Smooth muscle cell (in vitro differentiated cells): ENCODE measurements around the gene RTEL1. TPM values are rescaled to one million over a fixed set of nuclear protein-coding genes. Genes with fewer than 3 reads are reported as not detected.

Source experiments
- DNase-seq: peaks from one replicate; lab custom pipeline; 2025; ENCODE audit not compliant: unreplicated experiment; lab: John Stamatoyannopoulos, UW
- H2AFZ ChIP-seq: fragments of 200-600 bp; sonication (generic); 2 replicates; pipeline ENCODE4 v1.6.0; 2016; ENCODE audit warnings: antibody characterized with exemption, low read depth, mild to moderate bottlenecking
- H3F3A ChIP-seq: fragments of 200-600 bp; sonication (generic); 2 replicates; pipeline ENCODE4 v1.6.0; 2017; ENCODE audit warnings: antibody characterized with exemption, low read depth
- H3K27ac ChIP-seq: fragments of 200-600 bp; sonication (generic); 2 replicates; pipeline ENCODE4 v1.5.1; 2016; ENCODE audit warnings: low read depth, mild to moderate bottlenecking
- H3K27me3 ChIP-seq: fragments of 200-600 bp; sonication (generic); 2 replicates; pipeline ENCODE4 v1.6.1; 2016; ENCODE audit warnings: low read depth, mild to moderate bottlenecking
- H3K36me3 ChIP-seq: fragments of 200-600 bp; sonication (generic); 2 replicates; pipeline ENCODE4 v1.5.1; 2016; ENCODE audit warnings: low read depth
- H3K4me1 ChIP-seq: fragments of 200-600 bp; sonication (generic); 2 replicates; pipeline ENCODE4 v1.5.1; 2016; ENCODE audit warnings: low read depth
- H3K4me2 ChIP-seq: fragments of 200-600 bp; sonication (generic); 2 replicates; pipeline ENCODE4 v1.6.0; 2016; ENCODE audit warnings: mild to moderate bottlenecking
- H3K4me3 ChIP-seq: fragments of 200-600 bp; sonication (generic); 2 replicates; pipeline ENCODE4 v1.5.1; 2016; ENCODE audit warnings: mild to moderate bottlenecking
- H3K79me2 ChIP-seq: fragments of 200-600 bp; sonication (generic); 2 replicates; pipeline ENCODE4 v1.6.0; 2016; ENCODE audit warnings: low read depth, mild to moderate bottlenecking
- H3K9ac ChIP-seq: fragments of 200-600 bp; sonication (generic); 2 replicates; pipeline ENCODE4 v1.6.0; 2016; ENCODE audit warnings: low read depth
- H3K9me3 ChIP-seq: fragments of 200-600 bp; sonication (generic); replicated peaks from 2 replicates; pipeline ENCODE4 v1.5.1; 2016; ENCODE audit warnings: low read depth
- H4K20me1 ChIP-seq: fragments of 200-600 bp; sonication (generic); 2 replicates; pipeline ENCODE4 v1.6.0; 2016; ENCODE audit warnings: low read depth
- WGBS: methylation state at CpG from one replicate; pipeline ENCODE4 v1.1.7; 2016; ENCODE audit warnings: low lambda C conversion rate; 5-methylcytosine and 5-hydroxymethylcytosine counted together
- polyA plus RNA-seq: library from polyadenylated mRNA; unstranded; fragments of >200 nt; fragmentation: Nextera tagmentation; extraction: Ambion mirVana; gene quantifications from 2 replicates; pipeline ENCODE4 v1.2.1, GENCODE V29; 2016
- total RNA-seq: library from RNA; depleted of rRNA; stranded (reverse); fragments of >200 nt; gene quantifications from 2 replicates; pipeline ENCODE4 v1.2.3, GENCODE V29; 2014
- TF ChIP-seq, protein P1 (sequence below): fragments of 200-600 bp; sonication (generic); IDR thresholded peaks from 2 replicates; pipeline ENCODE4 v1.5.1; 2017; ENCODE audit warnings: borderline replicate concordance, mild to moderate bottlenecking, antibody characterized with exemption; ENCODE audit not compliant: insufficient read depth, poor library complexity, severe bottlenecking

The RTEL1 gene
- total and polyA plus RNA-seq, 2 experiments from 2014 or later = 10.4 to 14.2 TPM

DNA sequence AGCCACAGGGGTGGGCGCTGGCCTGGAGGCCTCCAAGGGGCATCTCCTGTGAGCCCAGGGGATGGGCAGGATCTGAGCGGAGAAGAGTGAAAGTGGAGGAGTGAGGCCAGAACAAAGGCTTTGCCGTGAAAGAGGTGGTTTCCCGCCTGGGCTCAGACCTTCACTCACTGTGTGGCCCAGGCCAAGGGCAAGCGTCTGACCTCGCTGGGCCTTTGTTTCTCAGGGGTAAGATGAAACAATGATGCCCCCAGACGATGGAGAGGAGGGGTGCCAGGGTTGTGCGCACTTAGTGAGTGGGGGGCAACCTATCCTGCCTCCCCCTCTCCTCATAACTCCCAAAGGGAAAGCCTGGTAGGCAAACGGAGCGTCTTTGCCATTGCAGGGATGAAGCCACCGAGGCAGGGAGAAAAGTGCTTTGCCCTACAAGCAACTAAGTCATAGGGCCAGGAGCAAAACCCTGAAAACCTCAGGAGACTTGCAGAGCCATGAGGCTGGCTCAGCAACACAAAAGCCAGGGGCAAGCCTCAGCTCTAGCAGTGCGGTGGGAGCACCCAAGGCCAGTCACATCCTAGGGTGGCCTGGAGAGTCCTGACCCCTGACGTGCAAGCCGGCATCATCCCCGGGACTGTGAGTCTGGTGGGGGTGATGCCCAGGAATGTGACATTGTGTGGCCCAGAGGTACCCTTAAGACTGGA lies 4.0 kb upstream of the RTEL1 start:
- H3K36me3 ChIP-seq = no peaks in the 10 kb centered on the region
- no peak overlapping the region for H2AFZ ChIP-seq
- H3K4me1 ChIP-seq = peaks cover 4% of the 10 kb centered on the region
- no peaks in the 10 kb centered on the region for H3K9me3 ChIP-seq
- H3K79me2 ChIP-seq = no peaks in the 10 kb centered on the region
- H3K9ac ChIP-seq = no peak overlapping the region
- H3K4me3 ChIP-seq = peak overlapping the region; percentile 58
- no peaks in the 10 kb centered on the region for H3F3A ChIP-seq
- peaks cover 13% of the 10 kb centered on the region for H4K20me1 ChIP-seq
- no peak for DNase-seq
- TF ChIP-seq, protein P1, sequence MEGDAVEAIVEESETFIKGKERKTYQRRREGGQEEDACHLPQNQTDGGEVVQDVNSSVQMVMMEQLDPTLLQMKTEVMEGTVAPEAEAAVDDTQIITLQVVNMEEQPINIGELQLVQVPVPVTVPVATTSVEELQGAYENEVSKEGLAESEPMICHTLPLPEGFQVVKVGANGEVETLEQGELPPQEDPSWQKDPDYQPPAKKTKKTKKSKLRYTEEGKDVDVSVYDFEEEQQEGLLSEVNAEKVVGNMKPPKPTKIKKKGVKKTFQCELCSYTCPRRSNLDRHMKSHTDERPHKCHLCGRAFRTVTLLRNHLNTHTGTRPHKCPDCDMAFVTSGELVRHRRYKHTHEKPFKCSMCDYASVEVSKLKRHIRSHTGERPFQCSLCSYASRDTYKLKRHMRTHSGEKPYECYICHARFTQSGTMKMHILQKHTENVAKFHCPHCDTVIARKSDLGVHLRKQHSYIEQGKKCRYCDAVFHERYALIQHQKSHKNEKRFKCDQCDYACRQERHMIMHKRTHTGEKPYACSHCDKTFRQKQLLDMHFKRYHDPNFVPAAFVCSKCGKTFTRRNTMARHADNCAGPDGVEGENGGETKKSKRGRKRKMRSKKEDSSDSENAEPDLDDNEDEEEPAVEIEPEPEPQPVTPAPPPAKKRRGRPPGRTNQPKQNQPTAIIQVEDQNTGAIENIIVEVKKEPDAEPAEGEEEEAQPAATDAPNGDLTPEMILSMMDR = no peak
- WGBS = 56% methylated on average over 15 of the region's 15 CpGs
- H3K4me2 ChIP-seq = peak overlapping the region; percentile 85
- H3K27me3 ChIP-seq = no peaks in the 10 kb centered on the region
- H3K27ac ChIP-seq = no peak overlapping the region

DNA sequence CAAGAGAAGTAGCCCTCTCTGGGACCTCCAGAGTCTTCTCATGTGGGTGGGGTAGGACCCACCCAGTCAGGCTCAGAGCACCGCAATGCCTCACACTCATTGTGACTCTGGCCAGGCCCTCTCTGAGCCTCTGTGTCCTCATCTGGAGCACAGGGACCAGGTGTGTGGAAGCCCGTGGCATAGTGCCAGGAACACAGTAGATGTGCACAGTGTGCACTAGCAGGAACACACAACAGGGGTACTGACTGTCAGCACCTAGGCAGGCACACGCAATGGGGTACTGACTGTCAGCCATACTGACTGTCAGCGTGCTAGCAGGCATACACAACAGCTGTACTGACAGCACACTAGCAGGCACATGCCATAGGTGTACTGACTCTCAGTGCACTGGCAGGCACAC lies 2.9 kb upstream of the RTEL1 start:
- H3K4me2 ChIP-seq = no peak overlapping the region
- no peak overlapping the region for H3K9ac ChIP-seq
- WGBS = 71% methylated on average over 4 of the region's 4 CpGs
- no peaks in the 10 kb centered on the region for H3K36me3 ChIP-seq
- no peaks in the 10 kb centered on the region for H3F3A ChIP-seq
- no peak overlapping the region for H3K27ac ChIP-seq
- no peaks in the 10 kb centered on the region for H3K27me3 ChIP-seq
- H3K4me3 ChIP-seq = no peak overlapping the region
- H2AFZ ChIP-seq = no peak overlapping the region
- peaks cover 13% of the 10 kb centered on the region for H4K20me1 ChIP-seq
- H3K9me3 ChIP-seq = no peaks in the 10 kb centered on the region
- TF ChIP-seq, protein P1 = no peak
- H3K4me1 ChIP-seq = peaks cover 4% of the 10 kb centered on the region
- DNase-seq = no peak
- no peaks in the 10 kb centered on the region for H3K79me2 ChIP-seq

DNA sequence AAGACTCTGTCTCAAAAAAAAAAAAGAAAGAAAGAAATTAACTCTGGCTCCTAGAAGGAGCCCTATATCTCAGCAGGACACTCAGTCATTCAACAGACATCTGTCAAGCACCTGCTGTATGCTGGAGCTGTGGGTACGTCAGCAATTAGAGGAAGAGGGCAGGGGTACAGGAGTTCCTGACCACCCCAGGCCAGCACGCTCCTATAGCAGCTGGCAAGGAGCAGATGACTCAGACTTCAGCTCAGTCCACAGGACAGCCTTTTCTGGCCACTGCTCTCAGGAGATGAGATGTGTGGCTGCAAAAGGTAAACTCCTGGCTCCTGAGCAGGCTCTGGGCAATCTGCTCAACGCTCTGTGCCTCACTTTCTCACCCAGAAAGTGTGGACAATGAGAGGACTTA lies 1.7 kb upstream of the RTEL1 start:
- Histone ChIP-seq H4K20me1 (peaks cover 7% of the 10 kb centered on the region), H3K9ac (no peak overlapping the region), H3K4me3 (no peak overlapping the region), H3K27me3 (no peaks in the 10 kb centered on the region), H3K9me3 (no peaks in the 10 kb centered on the region), H3K79me2 (no peaks in the 10 kb centered on the region), H3K27ac (no peak overlapping the region), H3K4me2 (no peak overlapping the region), H3F3A (no peaks in the 10 kb centered on the region), H2AFZ (no peak overlapping the region), H3K36me3 (no peaks in the 10 kb centered on the region), H3K4me1 (peaks cover 4% of the 10 kb centered on the region)
- 92% methylated on average over 3 of the region's 3 CpGs for WGBS
- TF ChIP-seq, protein P1 = no peak
- no peak for DNase-seq
